Superior temporal gyrus (tissue), 1 donor: Measurements from ENCODE around the gene TBKBP1.
"Not testable (repeated sequence)": the region's sequence is repeated elsewhere in the genome, so short reads cannot be mapped to it uniquely, and the experiment has no call there.

Experiments
- DNase-seq: peaks from one replicate; pipeline ENCODE4 v3.0.0-alpha.2; 2016; ENCODE audit errors: extremely low spot score

Gene TBKBP1

GRCh38 chr17:47730681-47731080 lies 36.7 kb downstream of the TBKBP1 start:
- DNase-seq = no peak

GRCh38 chr17:47731396-47731795 lies 37.4 kb downstream of the TBKBP1 start:
- no peak for DNase-seq

- DNase-seq = no peak
These were observed 38.6 kb downstream of the TBKBP1 start for GRCh38 chr17:47732399-47733046.

- DNase-seq = no peak
These were observed 39.2 kb downstream of the TBKBP1 start, which contains the start of gene TBX21 for GRCh38 chr17:47733047-47733673. TSS of gene TBX21 (plus strand) at chr17:47733236. CDS start at chr17:47733455, 219 bp downstream.

GRCh38 chr17:47733674-47734410 lies 39.9 kb downstream of the TBKBP1 start:
- no peak for DNase-seq

- DNase-seq = no peak
These were observed 41.1 kb downstream of the TBKBP1 start for GRCh38 chr17:47735139-47735464.

DNA sequence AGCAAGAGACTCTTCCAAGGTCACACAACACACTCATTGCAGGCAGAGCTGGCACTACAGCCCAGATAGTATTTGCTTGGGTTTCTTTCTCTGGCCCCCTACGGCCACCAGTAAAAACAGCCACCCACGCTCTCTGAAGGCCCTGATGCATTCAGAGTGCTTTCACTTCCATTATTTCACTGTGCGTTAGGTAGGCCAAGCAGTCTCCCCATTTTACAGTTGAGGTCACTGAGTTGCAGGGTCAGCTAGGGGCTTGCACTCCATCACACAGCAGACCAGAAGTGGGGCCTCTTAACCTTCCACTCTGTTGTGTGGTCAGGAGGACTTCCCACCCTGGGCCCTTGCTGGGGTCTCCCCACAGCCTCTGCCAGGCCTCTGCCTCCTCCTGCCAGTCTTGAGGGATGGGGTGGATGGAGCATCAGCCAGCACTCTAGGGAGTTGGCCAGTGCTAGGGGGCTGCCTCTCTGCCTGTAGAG lies 41.6 kb downstream of the TBKBP1 start:
- DNase-seq = no peak

DNA sequence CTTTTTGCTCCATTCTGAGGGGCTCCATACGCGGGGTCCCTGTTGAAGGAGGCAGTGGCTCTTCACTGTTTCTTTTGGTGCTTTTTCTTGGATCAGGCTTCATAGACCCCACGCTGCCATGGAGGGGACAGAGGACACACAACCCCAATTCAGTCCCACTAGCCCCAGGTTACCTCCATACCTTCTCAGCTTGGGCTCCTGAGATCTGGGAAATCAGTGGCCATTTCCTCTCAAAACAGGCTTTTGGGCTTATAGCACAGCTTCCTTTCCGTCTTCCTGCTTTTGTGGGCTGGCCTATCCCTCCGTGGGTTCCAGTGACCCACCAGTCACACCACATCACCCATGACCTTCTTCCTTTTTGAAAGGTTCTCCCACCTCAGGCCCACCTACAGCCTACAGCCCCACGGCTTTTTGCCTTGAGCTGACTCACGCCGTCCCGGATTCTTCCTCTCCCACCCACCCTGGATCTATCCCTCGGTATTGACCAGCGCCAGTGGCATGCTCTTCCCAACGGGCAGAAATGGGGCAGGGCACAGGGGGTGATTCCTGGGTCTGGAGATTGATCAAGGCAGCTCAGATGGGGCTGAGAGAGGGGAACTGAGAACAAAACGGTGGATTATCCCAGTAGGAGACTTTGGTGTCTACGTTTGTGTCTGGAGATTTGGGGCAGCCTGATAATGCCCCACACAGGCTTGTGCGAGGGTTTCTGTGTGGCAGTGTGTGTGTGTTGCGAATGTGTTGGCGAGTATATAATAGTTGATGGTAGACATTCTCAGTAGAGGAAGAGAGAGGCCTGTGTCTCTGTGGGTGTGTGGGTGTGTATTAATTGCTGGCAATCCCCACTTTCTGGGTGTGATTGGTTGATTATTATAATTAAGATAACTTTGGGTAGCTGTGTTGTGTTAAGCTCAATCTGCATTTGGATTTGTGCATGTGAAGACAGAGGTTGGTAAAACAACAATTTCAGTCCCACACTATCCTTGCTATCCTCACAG lies 42.8 kb downstream of the TBKBP1 start:
- no peak for DNase-seq

GRCh38 chr17:47738178-47738577 lies 44.2 kb downstream of the TBKBP1 start:
- no peak for DNase-seq

DNA sequence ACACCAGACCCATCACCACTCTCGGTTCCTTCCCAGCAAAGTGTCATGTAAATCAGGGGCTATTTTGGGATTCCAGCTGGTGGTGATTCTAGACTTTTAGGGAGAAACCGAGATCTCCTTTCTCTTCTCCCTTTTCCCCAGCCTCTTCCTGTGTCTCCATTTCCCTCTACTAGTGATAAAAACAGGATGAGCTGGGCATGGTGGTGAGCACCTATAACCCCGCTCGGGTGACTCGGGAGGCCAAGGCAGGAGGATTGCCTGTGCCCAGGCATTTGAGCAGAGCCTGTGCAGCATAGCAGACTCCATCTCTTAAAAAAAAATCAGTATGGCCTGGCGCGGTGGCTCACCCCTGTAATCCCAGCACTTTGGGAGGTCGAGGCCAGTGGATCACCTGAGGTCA lies 45.2 kb downstream of the TBKBP1 start:
- DNase-seq = no peak

- DNase-seq = not testable (repeated sequence)
These were observed 46.0 kb downstream of the TBKBP1 start for GRCh38 chr17:47739945-47740344.

- no peak for DNase-seq
These were observed 47.3 kb downstream of the TBKBP1 start for GRCh38 chr17:47741109-47741792.

DNA sequence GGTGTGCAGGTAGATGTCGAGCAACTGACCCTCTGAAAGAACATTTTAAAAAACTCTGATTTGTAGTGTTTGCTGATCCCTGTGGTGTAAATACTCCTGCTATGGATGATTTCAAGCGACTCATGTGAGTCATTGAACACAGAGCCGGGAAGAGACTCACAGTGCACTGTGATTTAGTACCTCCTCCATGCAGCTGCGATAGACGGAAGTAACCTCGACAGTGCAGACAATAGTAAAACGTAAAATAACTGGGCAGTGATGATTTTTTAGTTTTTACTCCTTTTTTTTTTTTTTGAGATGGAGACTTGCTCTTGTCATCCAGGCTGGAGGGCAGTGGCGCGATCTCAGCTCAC lies 47.8 kb downstream of the TBKBP1 start:
- DNase-seq = no peak

- no peak for DNase-seq
These were observed 48.6 kb downstream of the TBKBP1 start for GRCh38 chr17:47742319-47743181.

DNA sequence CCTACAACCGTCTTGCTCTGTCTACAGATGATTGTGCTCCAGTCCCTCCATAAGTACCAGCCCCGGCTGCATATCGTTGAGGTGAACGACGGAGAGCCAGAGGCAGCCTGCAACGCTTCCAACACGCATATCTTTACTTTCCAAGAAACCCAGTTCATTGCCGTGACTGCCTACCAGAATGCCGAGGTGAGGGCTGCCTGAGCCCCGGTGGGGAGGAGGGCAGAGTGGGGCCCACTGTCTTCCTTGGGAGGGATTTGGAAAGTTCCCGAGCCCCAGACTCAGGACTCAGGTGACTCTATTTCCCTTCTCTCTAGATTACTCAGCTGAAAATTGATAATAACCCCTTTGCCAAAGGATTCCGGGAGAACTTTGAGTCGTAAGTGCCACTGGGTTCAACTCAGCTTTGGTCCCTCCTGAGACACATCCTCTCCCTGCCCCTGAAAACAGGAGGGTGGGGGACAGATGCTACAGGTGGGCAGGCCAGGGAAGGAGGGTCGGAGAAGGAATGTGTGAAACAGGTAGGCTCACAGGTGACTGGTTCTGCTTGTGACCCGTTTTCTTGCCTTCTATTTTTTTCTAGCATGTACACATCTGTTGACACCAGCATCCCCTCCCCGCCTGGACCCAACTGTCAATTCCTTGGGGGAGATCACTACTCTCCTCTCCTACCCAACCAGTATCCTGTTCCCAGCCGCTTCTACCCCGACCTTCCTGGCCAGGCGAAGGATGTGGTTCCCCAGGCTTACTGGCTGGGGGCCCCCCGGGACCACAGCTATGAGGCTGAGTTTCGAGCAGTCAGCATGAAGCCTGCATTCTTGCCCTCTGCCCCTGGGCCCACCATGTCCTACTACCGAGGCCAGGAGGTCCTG lies 50.4 kb downstream of the TBKBP1 start:
- DNase-seq = no peak

GRCh38 chr17:47745037-47745380 lies 51.0 kb downstream of the TBKBP1 start:
- DNase-seq = no peak

DNA sequence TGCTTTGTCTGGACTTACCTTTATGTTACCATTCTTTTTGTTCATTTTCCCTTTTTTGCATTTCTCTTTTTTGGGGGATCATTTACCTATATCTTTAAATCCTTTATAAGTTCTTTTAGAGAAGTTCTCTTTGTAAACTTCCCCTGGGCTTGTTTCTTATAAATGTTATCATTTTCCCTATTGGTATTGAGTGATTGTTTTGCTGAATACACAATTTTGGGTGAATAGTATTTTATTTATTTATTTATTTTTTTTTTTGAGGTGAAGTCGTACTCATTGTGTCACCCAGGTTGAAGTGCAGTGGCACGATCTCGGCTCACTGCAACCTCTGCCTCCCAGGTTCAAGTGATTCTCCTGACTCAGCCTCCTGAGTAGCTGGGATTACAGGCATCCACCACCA lies 57.5 kb downstream of the TBKBP1 start:
- DNase-seq = no peak

GRCh38 chr17:47757386-47757785 lies 63.4 kb downstream of the TBKBP1 start:
- no peak for DNase-seq

GRCh38 chr17:47760409-47761140 lies 66.6 kb downstream of the TBKBP1 start:
- no peak for DNase-seq
